ACC112 (cell line): Measurements from ENCODE around the gene MRPL37.
"Not testable (repeated sequence)": the region's sequence is repeated elsewhere in the genome, so short reads cannot be mapped to it uniquely, and the experiment has no call there.

ENCODE experiments used
- H2AFZ ChIP-seq: fragments of 200-600 bp; sonication (generic); one replicate; pipeline ENCODE4 v1.6.0; 2017; ENCODE audit warnings: antibody characterized with exemption, low read length; ENCODE audit not compliant: unreplicated experiment
- H3K27ac ChIP-seq: fragments of 200-600 bp; sonication (generic); 2 replicates; pipeline ENCODE4 v1.5.1; 2014; ENCODE audit warnings: low read depth, mild to moderate bottlenecking, antibody characterized with exemption, low read length, moderate library complexity
- H3K27me3 ChIP-seq: fragments of 200-600 bp; sonication (generic); 2 replicates; pipeline ENCODE4 v1.6.1; 2014; ENCODE audit warnings: mild to moderate bottlenecking, antibody characterized with exemption, low read length, moderate library complexity, mixed read lengths; ENCODE audit not compliant: insufficient read depth
- H3K36me3 ChIP-seq: fragments of 200-600 bp; sonication (generic); 2 replicates; pipeline ENCODE4 v1.6.1; 2016; ENCODE audit warnings: mild to moderate bottlenecking, antibody characterized with exemption, low read length, moderate library complexity, mixed read lengths; ENCODE audit not compliant: insufficient read depth
- H3K4me1 ChIP-seq: fragments of 200-600 bp; sonication (generic); one replicate; pipeline ENCODE4 v1.6.1; 2016; ENCODE audit warnings: low read length, mixed read lengths; ENCODE audit not compliant: insufficient read depth, unreplicated experiment, control insufficient read depth
- H3K4me3 ChIP-seq: fragments of 200-600 bp; sonication (generic); 2 replicates; pipeline ENCODE4 v1.5.1; 2014; ENCODE audit warnings: mild to moderate bottlenecking, low read depth, low read length
- H3K79me2 ChIP-seq: fragments of 200-600 bp; sonication (generic); one replicate; pipeline ENCODE4 v1.6.0; 2016; ENCODE audit warnings: low read length; ENCODE audit not compliant: control insufficient read depth, unreplicated experiment, insufficient read depth

Gene MRPL37

GRCh38 chr1:54161495-54162168, 38.3 kb upstream of the MRPL37 start:
- Histone ChIP-seq H3K27me3 (no peaks in the 10 kb centered on the region), H3K36me3 (no peaks in the 10 kb centered on the region), H3K4me1 (peaks cover 11% of the 10 kb centered on the region), H3K79me2 (no peaks in the 10 kb centered on the region), H3K27ac (no peak overlapping the region), H2AFZ (no peak overlapping the region), H3K4me3 (no peak overlapping the region)

GRCh38 chr1:54163051-54163450, 36.9 kb upstream of the MRPL37 start:
- H3K4me3 ChIP-seq = no peak overlapping the region

DNA sequence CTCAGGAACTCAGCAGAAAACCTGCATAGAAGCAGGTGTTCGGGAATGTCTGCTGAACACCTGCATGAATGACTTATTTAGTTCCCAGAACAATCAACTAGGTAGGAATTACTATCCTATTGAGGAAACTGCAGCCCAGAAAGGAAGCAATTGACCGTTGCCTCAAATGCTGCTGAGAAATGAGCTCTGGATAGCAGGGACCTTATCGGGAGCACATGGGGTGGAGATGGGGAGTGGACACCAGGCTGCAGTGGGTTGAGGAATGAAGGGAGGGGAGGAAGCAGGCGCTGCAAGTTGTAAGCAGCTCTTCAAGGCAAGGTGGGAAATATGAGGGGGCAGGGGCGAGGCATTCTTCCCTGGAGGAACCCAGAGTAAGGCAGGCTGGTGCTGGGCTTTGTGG, 36.4 kb upstream of the MRPL37 start:
- H3K4me3 ChIP-seq = no peak overlapping the region
- no peaks in the 10 kb centered on the region for H3K79me2 ChIP-seq
- H3K27me3 ChIP-seq = no peaks in the 10 kb centered on the region
- no peaks in the 10 kb centered on the region for H3K36me3 ChIP-seq
- H3K27ac ChIP-seq = no peak overlapping the region
- no peak overlapping the region for H2AFZ ChIP-seq
- H3K4me1 ChIP-seq = peaks cover 10% of the 10 kb centered on the region

More at GRCh38 chr1:54163051-54163450, 36.9 kb upstream of the MRPL37 start:
- no peaks in the 10 kb centered on the region for H3K36me3 ChIP-seq
- no peaks in the 10 kb centered on the region for H3K27me3 ChIP-seq
- no peak overlapping the region for H2AFZ ChIP-seq
- H3K27ac ChIP-seq = no peak overlapping the region
- H3K79me2 ChIP-seq = no peaks in the 10 kb centered on the region
- H3K4me1 ChIP-seq = peaks cover 14% of the 10 kb centered on the region

DNA sequence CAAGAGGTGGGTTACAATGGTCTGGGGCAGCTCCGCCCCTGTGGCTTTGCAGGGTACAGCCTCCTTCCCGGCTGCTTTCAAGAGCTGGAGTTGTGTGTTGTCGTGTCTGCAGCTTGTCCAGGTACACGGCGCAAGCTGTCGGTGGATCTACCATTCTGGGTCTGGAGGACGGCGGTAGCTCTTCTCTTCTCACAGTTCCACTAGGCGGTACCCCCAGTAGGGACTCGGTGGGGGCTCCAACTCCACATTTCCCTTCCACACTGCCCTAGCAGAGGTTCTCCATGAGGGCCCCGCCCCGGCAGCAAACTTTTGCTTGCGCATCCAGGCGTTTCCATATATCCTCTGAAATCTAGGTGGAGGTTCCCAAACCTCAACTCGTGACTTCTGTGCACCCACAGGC, 34.8 kb upstream of the MRPL37 start:
- Histone ChIP-seq H3K27ac (no peak overlapping the region), H2AFZ (no peak overlapping the region), H3K4me1 (peaks cover 10% of the 10 kb centered on the region), H3K79me2 (no peaks in the 10 kb centered on the region), H3K27me3 (no peaks in the 10 kb centered on the region), H3K4me3 (no peak overlapping the region), H3K36me3 (no peaks in the 10 kb centered on the region)

GRCh38 chr1:54166357-54166756, 33.6 kb upstream of the MRPL37 start:
- H3K4me3 ChIP-seq, H3K36me3 ChIP-seq, H3K27ac ChIP-seq, H3K27me3 ChIP-seq, H3K4me1 ChIP-seq, H2AFZ ChIP-seq, H3K79me2 ChIP-seq: not testable (repeated sequence)

DNA sequence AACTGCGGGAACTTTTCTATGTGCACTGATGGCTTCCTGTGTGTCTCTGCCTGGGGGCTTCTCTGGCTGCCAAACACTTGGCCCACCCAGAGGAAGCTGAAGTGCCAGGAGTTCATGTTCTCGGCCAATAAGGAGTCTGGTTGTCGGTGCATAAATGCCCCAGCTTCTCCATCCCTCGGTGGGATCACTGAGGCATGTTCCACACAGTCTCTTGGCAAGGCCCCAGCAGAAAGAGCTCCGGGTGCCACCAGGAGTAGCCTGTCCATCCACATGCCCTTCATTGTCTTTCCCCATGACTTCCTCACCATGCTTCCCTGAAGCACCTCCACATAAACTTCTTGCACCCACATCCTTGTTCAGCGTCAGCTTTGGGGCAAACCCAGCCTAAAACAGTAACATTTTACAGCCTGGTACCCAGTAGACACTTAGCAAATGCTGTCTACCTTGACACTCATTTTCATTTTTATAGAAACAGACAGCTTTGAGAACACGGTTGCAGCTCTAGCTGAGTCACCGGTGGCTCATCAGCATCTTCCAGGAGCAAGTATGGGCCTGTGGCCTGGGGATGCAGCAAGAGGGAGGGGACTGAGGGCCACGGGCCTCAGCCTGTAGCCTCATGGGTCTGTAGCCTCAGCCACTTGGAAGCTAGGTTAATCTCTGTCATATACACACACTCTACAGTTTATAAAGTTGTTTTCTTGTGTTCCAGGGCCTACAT, 32.4 kb upstream of the MRPL37 start:
- peaks cover 10% of the 10 kb centered on the region for H3K4me1 ChIP-seq
- no peak overlapping the region for H2AFZ ChIP-seq
- H3K79me2 ChIP-seq = no peaks in the 10 kb centered on the region
- no peak overlapping the region for H3K4me3 ChIP-seq
- H3K27ac ChIP-seq = no peak overlapping the region
- no peaks in the 10 kb centered on the region for H3K36me3 ChIP-seq
- H3K27me3 ChIP-seq = no peaks in the 10 kb centered on the region

DNA sequence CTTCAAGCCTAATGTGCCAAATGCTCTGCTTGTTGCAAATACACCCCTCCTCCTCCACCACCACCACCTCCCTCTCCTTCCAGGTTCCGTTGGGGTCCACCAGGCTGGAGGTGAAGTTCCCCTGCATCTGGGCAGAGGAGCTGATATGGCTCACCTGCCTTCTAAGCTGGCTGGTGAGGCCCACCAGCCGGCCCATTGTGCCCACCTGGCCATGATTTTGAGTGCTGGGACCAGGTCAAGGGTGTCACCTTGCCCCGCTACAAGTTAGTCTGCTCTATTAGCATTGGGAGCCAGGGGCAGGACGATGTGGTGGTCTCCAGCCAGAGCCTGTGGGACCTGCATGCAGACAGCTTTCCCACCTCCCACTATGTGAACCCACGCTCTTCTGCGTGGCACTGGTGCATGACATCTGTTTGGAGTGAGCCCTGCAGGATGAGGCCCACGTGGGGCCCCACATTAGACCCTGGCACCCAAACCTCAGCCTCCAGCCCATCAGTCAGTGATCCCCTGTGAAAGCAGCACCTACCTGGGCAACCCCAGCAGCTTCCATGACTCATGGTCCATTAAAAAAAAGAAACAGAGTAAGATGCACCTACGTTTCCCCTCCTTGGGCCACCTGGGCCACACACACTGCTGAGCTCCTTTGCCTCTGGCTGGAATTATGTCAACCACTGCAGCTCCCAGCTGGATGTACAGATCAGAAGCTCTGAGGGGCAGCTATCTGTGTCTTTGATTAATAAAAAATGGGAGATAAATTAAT, 31.6 kb upstream of the MRPL37 start:
- peaks cover 10% of the 10 kb centered on the region for H3K4me1 ChIP-seq
- no peak overlapping the region for H2AFZ ChIP-seq
- no peak overlapping the region for H3K4me3 ChIP-seq
- H3K79me2 ChIP-seq = no peaks in the 10 kb centered on the region
- H3K27ac ChIP-seq = no peak overlapping the region
- no peaks in the 10 kb centered on the region for H3K36me3 ChIP-seq
- H3K27me3 ChIP-seq = no peaks in the 10 kb centered on the region

- Histone ChIP-seq H3K79me2 (no peaks in the 10 kb centered on the region), H2AFZ (no peak overlapping the region), H3K27ac (no peak overlapping the region), H3K4me1 (peaks cover 10% of the 10 kb centered on the region), H3K36me3 (no peaks in the 10 kb centered on the region), H3K4me3 (no peak overlapping the region), H3K27me3 (no peaks in the 10 kb centered on the region)
Observed at GRCh38 chr1:54169068-54169467, 30.9 kb upstream of the MRPL37 start.

GRCh38 chr1:54171016-54171415, 29.0 kb upstream of the MRPL37 start:
- H3K79me2 ChIP-seq = no peaks in the 10 kb centered on the region
- no peak overlapping the region for H3K4me3 ChIP-seq
- H3K27me3 ChIP-seq = no peaks in the 10 kb centered on the region
- no peak overlapping the region for H2AFZ ChIP-seq
- H3K4me1 ChIP-seq = peaks cover 10% of the 10 kb centered on the region
- H3K36me3 ChIP-seq = no peaks in the 10 kb centered on the region
- no peak overlapping the region for H3K27ac ChIP-seq

DNA sequence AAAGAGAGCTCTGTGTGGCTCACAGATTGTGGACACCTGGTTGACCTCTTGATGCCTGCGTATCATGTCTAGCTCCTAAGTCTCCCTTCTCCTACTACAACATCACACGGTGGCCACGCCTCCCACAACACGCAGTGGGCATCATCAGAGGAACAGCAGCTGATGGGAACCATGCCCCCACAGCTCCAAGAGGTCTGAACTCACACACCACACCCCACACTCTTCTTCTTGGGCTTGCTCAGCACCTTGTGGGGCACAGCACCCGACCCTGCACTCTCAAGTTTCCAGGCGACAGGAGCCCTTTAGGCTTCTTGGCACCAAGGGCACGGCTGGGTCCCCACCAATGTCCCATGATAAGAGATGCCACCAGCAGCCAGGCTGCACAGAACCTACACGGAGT, 28.4 kb upstream of the MRPL37 start:
- Histone ChIP-seq H3K79me2 (no peaks in the 10 kb centered on the region), H3K36me3 (no peaks in the 10 kb centered on the region), H2AFZ (no peak overlapping the region), H3K4me1 (peaks cover 10% of the 10 kb centered on the region), H3K27me3 (no peaks in the 10 kb centered on the region), H3K27ac (no peak overlapping the region), H3K4me3 (no peak overlapping the region)
